Activated naive CD4-positive, alpha-beta T cell treated with anti-CD3 and anti-CD28 coated beads, Interleukin-2, amount 50 U/mL, for 24 hours (primary cell): ENCODE measurements around the gene TCP10L.
"Not testable (repeated sequence)": the region's sequence is repeated elsewhere in the genome, so short reads cannot be mapped to it uniquely, and the experiment has no call there.

Source experiments
- H3K27ac Mint-ChIP-seq: one replicate; pipeline ENCODE4 v1.8.0; 2021; ENCODE audit warnings: mild to moderate bottlenecking, mixed read lengths
- H3K27me3 Mint-ChIP-seq: one replicate; pipeline ENCODE4 v1.8.0; 2021; ENCODE audit warnings: mixed read lengths
- H3K36me3 Mint-ChIP-seq: one replicate; pipeline ENCODE4 v1.8.0; 2021; ENCODE audit warnings: mixed read lengths
- H3K4me1 Mint-ChIP-seq: one replicate; pipeline ENCODE4 v1.8.0; 2021; ENCODE audit warnings: mixed read lengths
- H3K4me3 Mint-ChIP-seq: one replicate; pipeline ENCODE4 v1.8.0; 2021; ENCODE audit warnings: mild to moderate bottlenecking, mixed read lengths
- H3K9me3 Mint-ChIP-seq: one replicate; pipeline ENCODE4 v1.8.0; 2021; ENCODE audit warnings: mixed read lengths

TCP10L gene

GRCh38 chr21:32547018-32547417 lies 38.3 kb downstream of the TCP10L start:
- no peaks in the 10 kb centered on the region for H3K9me3 Mint-ChIP-seq
- no peak overlapping the region for H3K4me3 Mint-ChIP-seq
- no peaks in the 10 kb centered on the region for H3K36me3 Mint-ChIP-seq
- H3K27me3 Mint-ChIP-seq = no peaks in the 10 kb centered on the region
- no peak overlapping the region for H3K27ac Mint-ChIP-seq
- no peaks in the 10 kb centered on the region for H3K4me1 Mint-ChIP-seq

- Mint-ChIP-seq H3K27me3 (no peaks in the 10 kb centered on the region), H3K9me3 (no peaks in the 10 kb centered on the region), H3K27ac (no peak overlapping the region), H3K36me3 (no peaks in the 10 kb centered on the region), H3K4me1 (no peaks in the 10 kb centered on the region), H3K4me3 (no peak overlapping the region)
Observed at GRCh38 chr21:32545948-32546441, 39.3 kb downstream of the TCP10L start.

- no peak overlapping the region for H3K4me3 Mint-ChIP-seq
- no peak overlapping the region for H3K27ac Mint-ChIP-seq
Observed at GRCh38 chr21:32544697-32545096, 40.6 kb downstream of the TCP10L start.

GRCh38 chr21:32543975-32544374 lies 41.3 kb downstream of the TCP10L start:
- H3K4me1 Mint-ChIP-seq = peaks cover 2% of the 10 kb centered on the region
- H3K9me3 Mint-ChIP-seq = no peaks in the 10 kb centered on the region
- H3K36me3 Mint-ChIP-seq = no peaks in the 10 kb centered on the region
- no peaks in the 10 kb centered on the region for H3K27me3 Mint-ChIP-seq
- H3K27ac Mint-ChIP-seq = no peak overlapping the region
- no peak overlapping the region for H3K4me3 Mint-ChIP-seq

More at GRCh38 chr21:32544697-32545096, 40.6 kb downstream of the TCP10L start:
- H3K36me3 Mint-ChIP-seq = no peaks in the 10 kb centered on the region
- H3K9me3 Mint-ChIP-seq = no peaks in the 10 kb centered on the region
- no peaks in the 10 kb centered on the region for H3K4me1 Mint-ChIP-seq
- H3K27me3 Mint-ChIP-seq = no peaks in the 10 kb centered on the region

- H3K27me3 Mint-ChIP-seq, H3K27ac Mint-ChIP-seq, H3K4me1 Mint-ChIP-seq, H3K4me3 Mint-ChIP-seq, H3K36me3 Mint-ChIP-seq, H3K9me3 Mint-ChIP-seq: not testable (repeated sequence)
Observed at GRCh38 chr21:32543056-32543455, 42.3 kb downstream of the TCP10L start.

- Mint-ChIP-seq H3K4me3 (no peak overlapping the region), H3K4me1 (peaks cover 21% of the 10 kb centered on the region)
Observed at GRCh38 chr21:32539378-32539777, 45.9 kb downstream of the TCP10L start.

GRCh38 chr21:32538147-32538792 lies 47.1 kb downstream of the TCP10L start:
- Mint-ChIP-seq H3K4me3 (peak overlapping the region; percentile 8), H3K4me1 (peaks cover 21% of the 10 kb centered on the region), H3K9me3 (no peaks in the 10 kb centered on the region), H3K27ac (no peak overlapping the region), H3K27me3 (no peaks in the 10 kb centered on the region), H3K36me3 (no peaks in the 10 kb centered on the region)

More at GRCh38 chr21:32539378-32539777, 45.9 kb downstream of the TCP10L start:
- Mint-ChIP-seq H3K36me3 (no peaks in the 10 kb centered on the region), H3K27me3 (no peaks in the 10 kb centered on the region), H3K9me3 (no peaks in the 10 kb centered on the region), H3K27ac (no peak overlapping the region)

GRCh38 chr21:32537569-32537881 lies 47.8 kb downstream of the TCP10L start:
- Mint-ChIP-seq H3K4me3 (no peak overlapping the region), H3K27ac (peak overlapping the region; percentile 68), H3K27me3 (no peaks in the 10 kb centered on the region), H3K4me1 (peaks cover 21% of the 10 kb centered on the region), H3K36me3 (no peaks in the 10 kb centered on the region), H3K9me3 (no peaks in the 10 kb centered on the region)

- Mint-ChIP-seq H3K27me3 (no peaks in the 10 kb centered on the region), H3K9me3 (no peaks in the 10 kb centered on the region), H3K4me1 (peaks cover 21% of the 10 kb centered on the region), H3K27ac (no peak overlapping the region), H3K4me3 (no peak overlapping the region), H3K36me3 (peaks cover 2% of the 10 kb centered on the region)
Observed at GRCh38 chr21:32535612-32536011, 49.7 kb downstream of the TCP10L start.

- Mint-ChIP-seq H3K27ac (no peak overlapping the region), H3K4me3 (no peak overlapping the region), H3K4me1 (peaks cover 21% of the 10 kb centered on the region), H3K36me3 (peaks cover 2% of the 10 kb centered on the region), H3K9me3 (no peaks in the 10 kb centered on the region), H3K27me3 (no peaks in the 10 kb centered on the region)
Observed at GRCh38 chr21:32534113-32534512, 51.2 kb downstream of the TCP10L start.

- H3K27ac Mint-ChIP-seq = no peak overlapping the region
- peaks cover 2% of the 10 kb centered on the region for H3K36me3 Mint-ChIP-seq
Observed at GRCh38 chr21:32533611-32534010, 51.7 kb downstream of the TCP10L start.

GRCh38 chr21:32533053-32533452 lies 52.3 kb downstream of the TCP10L start:
- Mint-ChIP-seq H3K27ac (no peak overlapping the region), H3K27me3 (no peaks in the 10 kb centered on the region), H3K4me1 (peaks cover 11% of the 10 kb centered on the region), H3K4me3 (no peak overlapping the region), H3K36me3 (peaks cover 2% of the 10 kb centered on the region), H3K9me3 (no peaks in the 10 kb centered on the region)

More at GRCh38 chr21:32533611-32534010, 51.7 kb downstream of the TCP10L start:
- Mint-ChIP-seq H3K4me1 (peaks cover 16% of the 10 kb centered on the region), H3K27me3 (no peaks in the 10 kb centered on the region), H3K9me3 (no peaks in the 10 kb centered on the region), H3K4me3 (no peak overlapping the region)

GRCh38 chr21:32532636-32533035 lies 52.7 kb downstream of the TCP10L start:
- peaks cover 2% of the 10 kb centered on the region for H3K36me3 Mint-ChIP-seq
- no peak overlapping the region for H3K27ac Mint-ChIP-seq
- no peaks in the 10 kb centered on the region for H3K9me3 Mint-ChIP-seq
- no peak overlapping the region for H3K4me3 Mint-ChIP-seq
- H3K4me1 Mint-ChIP-seq = peaks cover 11% of the 10 kb centered on the region
- no peaks in the 10 kb centered on the region for H3K27me3 Mint-ChIP-seq

- H3K36me3 Mint-ChIP-seq, H3K27me3 Mint-ChIP-seq, H3K27ac Mint-ChIP-seq, H3K4me3 Mint-ChIP-seq, H3K9me3 Mint-ChIP-seq, H3K4me1 Mint-ChIP-seq: not testable (repeated sequence)
Observed at GRCh38 chr21:32531561-32531960, 53.8 kb downstream of the TCP10L start.

GRCh38 chr21:32530809-32531208 lies 54.5 kb downstream of the TCP10L start:
- not testable (repeated sequence) for H3K27me3 Mint-ChIP-seq, H3K4me3 Mint-ChIP-seq, H3K4me1 Mint-ChIP-seq, H3K36me3 Mint-ChIP-seq, H3K27ac Mint-ChIP-seq, H3K9me3 Mint-ChIP-seq

- Mint-ChIP-seq H3K27ac (no peak overlapping the region), H3K4me1 (no peaks in the 10 kb centered on the region), H3K27me3 (no peaks in the 10 kb centered on the region)
Observed at GRCh38 chr21:32529679-32530078, 55.6 kb downstream of the TCP10L start.

GRCh38 chr21:32525282-32525681 lies 60.0 kb downstream of the TCP10L start:
- no peak overlapping the region for H3K27ac Mint-ChIP-seq
- no peaks in the 10 kb centered on the region for H3K36me3 Mint-ChIP-seq
- H3K9me3 Mint-ChIP-seq = no peaks in the 10 kb centered on the region
- H3K4me3 Mint-ChIP-seq = no peak overlapping the region
- no peaks in the 10 kb centered on the region for H3K4me1 Mint-ChIP-seq
- no peaks in the 10 kb centered on the region for H3K27me3 Mint-ChIP-seq

More at GRCh38 chr21:32529679-32530078, 55.6 kb downstream of the TCP10L start:
- no peak overlapping the region for H3K4me3 Mint-ChIP-seq
- no peaks in the 10 kb centered on the region for H3K9me3 Mint-ChIP-seq
- H3K36me3 Mint-ChIP-seq = peaks cover 2% of the 10 kb centered on the region
